Measurements from ENCODE around the gene MRPL21. TPM values are rescaled to one million over a fixed set of nuclear protein-coding genes. Genes with fewer than 3 reads are reported as not detected.

Gene MRPL21
- total and polyA plus RNA-seq, 2 of the 8 experiments (the other 6 are each of a cell fraction or from before 2014, with no cell fraction given): 102 to 107 TPM

DNA sequence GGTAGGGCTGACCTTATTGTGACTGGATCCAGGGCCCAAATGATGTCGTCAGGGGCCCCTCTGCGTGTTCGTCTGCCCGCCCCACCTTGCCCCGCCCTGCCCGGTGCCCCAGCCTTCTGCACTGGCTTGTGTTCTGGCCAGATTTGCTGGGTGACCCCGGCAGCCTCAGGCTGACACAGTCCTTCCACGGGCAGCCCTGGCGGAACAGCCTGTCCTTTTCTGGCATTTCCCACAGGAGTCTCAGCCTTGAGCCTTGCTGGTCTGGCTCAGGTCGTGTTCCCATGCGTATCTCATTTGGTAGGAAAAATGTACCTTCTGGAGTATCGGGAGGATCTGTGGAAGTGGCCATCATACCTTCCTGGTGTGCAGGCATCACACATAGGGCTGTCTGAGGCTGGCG, 31.0 kb upstream of the MRPL21 start:
- H3K27ac ChIP-seq (ENCODE audit: low read depth, low read length): no peak overlapping the region
- no peaks in the 10 kb centered on the region for H3K4me1 ChIP-seq (replicated peaks in 1 of 4; ENCODE audit: control insufficient read depth in 3 of 4, insufficient read depth in 4 of 4, low read length in 3 of 4)
- POLR2A ChIA-PET (ENCODE audit: partially characterized antibody): interaction anchor here (1.4 kb wide), 1 partner anchor 8 kb away, joined by 5 read pairs; no protein-coding TSS in a partner anchor
- no peak overlapping the region for H2BK12ac ChIP-seq (ENCODE audit: low read depth, low read length)
- H3K79me1 ChIP-seq (ENCODE audit: low read depth, low read length): no peaks in the 10 kb centered on the region; the same call in 1 of the 2 replicates
- no peaks in the 10 kb centered on the region for H3K9me3 ChIP-seq (ENCODE audit: insufficient read depth in 2 of 2, low read depth in 1 of 2, low read length in 1 of 2)
- no peak overlapping the region for H3K56ac ChIP-seq (replicated peaks; ENCODE audit: insufficient read length, low read depth, low read length)
- H4K20me1 ChIP-seq (replicated peaks in 1 of 2; ENCODE audit: control insufficient read depth in 1 of 2, insufficient read depth in 2 of 2, low read length in 2 of 2): peaks cover 3 to 4% of the 10 kb centered on the region in 2 experiments
- no peak overlapping the region for H4K91ac ChIP-seq (replicated peaks; ENCODE audit: insufficient read length, low read length)
- no peak overlapping the region for H2AFZ ChIP-seq (ENCODE audit: low read length)
- H3K23ac ChIP-seq (ENCODE audit: insufficient read length): no peak overlapping the region
- no peak for FAIRE-seq
- no peak overlapping the region for H3K4me2 ChIP-seq (ENCODE audit: insufficient read depth in 1 of 2, low read depth in 2 of 2, low read length in 2 of 2)
- no peak overlapping the region for H2BK5ac ChIP-seq (ENCODE audit: low read depth, low read length)
- H3K36me3 ChIP-seq (ENCODE audit: control insufficient read depth in 2 of 4, insufficient read depth in 4 of 4, low read length in 3 of 4): peaks cover 4 to 24% (median 14%) of the 10 kb centered on the region in 4 experiments; a peak in 6 of 8 replicates
- H2BK120ac ChIP-seq (replicated peaks; ENCODE audit: low read depth, low read length): no peak overlapping the region
- no peak overlapping the region for H3K14ac ChIP-seq (ENCODE audit: insufficient read length)
- H2AK5ac ChIP-seq (ENCODE audit: low read depth, low read length): no peak overlapping the region
- CTCF ChIA-PET (ENCODE audit: partially characterized antibody): interaction anchor here (1.5 to 2.6 kb wide), 2 partner anchors 15 to 77 kb away, joined by 6 read pairs; no protein-coding TSS in a partner anchor
- no peak overlapping the region for H2BK20ac ChIP-seq (ENCODE audit: low read length)
- H3K9ac ChIP-seq (replicated peaks in 1 of 4; ENCODE audit: extremely low read depth in 1 of 4, low read depth in 3 of 4, low read length in 3 of 4): no peak overlapping the region
- WGBS, 2 experiments (ENCODE audit: extremely low coverage in 1 of 2, insufficient coverage in 1 of 2, insufficient read length in 1 of 2, insufficient replicate concordance in 2 of 2, low coverage in 1 of 2, low lambda C conversion rate in 2 of 2, missing lambda C conversion rate in 1 of 2): 88% methylated on average over 13 of the region's 13 CpGs; no CpG with 5 or more reads in 1 of the 2 experiments
- no peak for DNase-seq (ENCODE audit: low read depth in 1 of 2, low spot score in 2 of 2)
- no peak overlapping the region for H2BK15ac ChIP-seq (ENCODE audit: low read length)
- no peak overlapping the region for H3K4me3 ChIP-seq (ENCODE audit: extremely low read depth in 1 of 4, insufficient read depth in 2 of 4, low read depth in 3 of 4, low read length in 4 of 4)
- no peak overlapping the region for H4K8ac ChIP-seq (ENCODE audit: extremely low read depth, insufficient read depth, low read length)
- no peak overlapping the region for H3K4ac ChIP-seq (replicated peaks; ENCODE audit: insufficient read length, low read depth, low read length)
- no peaks in the 10 kb centered on the region for H3K23me2 ChIP-seq (ENCODE audit: low read depth, low read length)
- no peaks in the 10 kb centered on the region for H3K27me3 ChIP-seq (replicated peaks in 1 of 4; ENCODE audit: control insufficient read depth in 3 of 4, extremely low read depth in 1 of 4, insufficient read depth in 3 of 4, low read length in 3 of 4)
- no peaks in the 10 kb centered on the region for H3K79me2 ChIP-seq (ENCODE audit: control insufficient read depth in 1 of 2, insufficient read depth in 2 of 2, low read length in 2 of 2)
- no peak overlapping the region for H3K18ac ChIP-seq (ENCODE audit: extremely low read depth, low read length)
- no peak overlapping the region for H4K5ac ChIP-seq (ENCODE audit: insufficient read length, low read depth, low read length)
- TF ChIP-seq RNF2 (IDR thresholded peaks at IDR 0.05; ENCODE audit: borderline replicate concordance, low read depth, low read length, missing control alignments, poor library complexity, severe bottlenecking): no peak
- no peak for TF ChIP-seq EZH2 (IDR thresholded peaks at IDR 0.05; ENCODE audit: low read depth, low read length, severe bottlenecking)
- TF ChIP-seq RFX5 (IDR thresholded peaks at IDR 0.05; ENCODE audit: borderline replicate concordance, low read depth, low read length): no peak
